ENCODE results near the gene ZNF318. TPM values are rescaled to one million over a fixed set of nuclear protein-coding genes. Genes with fewer than 3 reads are reported as not detected.
A peak's percentile ranks its signal among the peaks of the same experiment; 100 is the strongest.

Gene ZNF318
- polyA plus RNA-seq, 2 of the 4 experiments (the other 2 are of a cell fraction) = 5.0 to 9.2 TPM

DNA sequence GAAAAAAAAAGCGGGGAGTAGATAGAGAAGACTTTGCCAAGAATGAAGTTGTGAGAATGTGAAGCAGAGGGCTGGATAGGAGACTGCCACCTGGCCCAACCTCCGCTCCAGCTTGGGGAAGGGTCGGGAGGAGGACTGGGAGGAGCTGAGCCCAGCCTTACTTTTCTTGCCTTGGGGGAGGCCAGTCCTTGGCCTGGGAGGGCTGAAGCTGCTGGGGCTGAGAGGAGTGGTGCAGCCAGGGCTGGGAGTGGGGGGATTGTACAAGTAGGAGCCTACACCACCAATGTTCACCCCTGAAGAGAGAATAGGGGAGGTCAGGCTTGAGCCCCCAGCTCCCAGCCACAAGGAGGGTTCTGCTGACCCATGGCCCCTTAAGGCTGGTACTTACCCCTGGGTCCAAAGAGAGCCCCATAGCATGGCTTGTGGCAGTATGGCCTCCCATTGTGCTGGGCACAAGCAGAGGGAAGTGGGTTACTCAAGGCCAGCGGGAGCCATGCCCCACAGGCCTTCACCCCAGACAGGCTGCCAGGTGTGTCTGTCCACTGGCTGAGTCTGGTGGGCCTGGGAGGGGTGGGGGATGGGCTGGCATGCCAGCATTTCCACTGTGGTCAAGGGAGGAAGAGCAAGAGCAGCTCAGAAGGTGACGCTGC lies 61.9 kb downstream of the ZNF318 start:
- 78% methylated on average over 3 of the region's 5 CpGs for WGBS (ENCODE audit: missing lambda C conversion rate)
- Histone ChIP-seq H3K4me1 (peaks cover 12% of the 10 kb centered on the region), H3K27ac (no peak overlapping the region), H3K4me2 (peak overlapping the region; percentile 100; the same call in 2 of the 3 replicates), H3K4me3 (no peak overlapping the region), H3K9me3 (no peaks in the 10 kb centered on the region)
- ATAC-seq = peak; percentile 9 to 16; a peak in 2 of 6 replicates
- FAIRE-seq = no peak
- TF ChIP-seq ZNF302 (CRISPR knock-in tag; IDR thresholded peaks at IDR 0.05) (no peak), HOXB13 (CRISPR knock-in tag; IDR thresholded peaks at IDR 0.05; ENCODE audit: low read depth) (no peak), ZFP36 (IDR thresholded peaks at IDR 0.05; ENCODE audit: borderline replicate concordance, partially characterized antibody) (no peak), POLR2A (IDR thresholded peaks at IDR 0.05; ENCODE audit: low read length) (no peak)
- TF ChIP-seq, protein P1, sequence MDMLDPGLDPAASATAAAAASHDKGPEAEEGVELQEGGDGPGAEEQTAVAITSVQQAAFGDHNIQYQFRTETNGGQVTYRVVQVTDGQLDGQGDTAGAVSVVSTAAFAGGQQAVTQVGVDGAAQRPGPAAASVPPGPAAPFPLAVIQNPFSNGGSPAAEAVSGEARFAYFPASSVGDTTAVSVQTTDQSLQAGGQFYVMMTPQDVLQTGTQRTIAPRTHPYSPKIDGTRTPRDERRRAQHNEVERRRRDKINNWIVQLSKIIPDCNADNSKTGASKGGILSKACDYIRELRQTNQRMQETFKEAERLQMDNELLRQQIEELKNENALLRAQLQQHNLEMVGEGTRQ (IDR thresholded peaks at IDR 0.05) = no peak
- CTCF ChIA-PET = interaction anchor here (0.7 to 5.3 kb wide), 20 partner anchors 9 to 199 kb away, joined by 3 to 22 read pairs (median 4); partner anchors contain the start of genes DNPH1 and SLC22A7
- no peak for DNase-seq (ENCODE audit: low read depth in 1 of 2, low spot score in 1 of 2)
- POLR2A ChIA-PET = interaction anchor here (1.2 kb wide), 1 partner anchor 27 kb away, joined by 3 read pairs; no protein-coding TSS in a partner anchor

DNA sequence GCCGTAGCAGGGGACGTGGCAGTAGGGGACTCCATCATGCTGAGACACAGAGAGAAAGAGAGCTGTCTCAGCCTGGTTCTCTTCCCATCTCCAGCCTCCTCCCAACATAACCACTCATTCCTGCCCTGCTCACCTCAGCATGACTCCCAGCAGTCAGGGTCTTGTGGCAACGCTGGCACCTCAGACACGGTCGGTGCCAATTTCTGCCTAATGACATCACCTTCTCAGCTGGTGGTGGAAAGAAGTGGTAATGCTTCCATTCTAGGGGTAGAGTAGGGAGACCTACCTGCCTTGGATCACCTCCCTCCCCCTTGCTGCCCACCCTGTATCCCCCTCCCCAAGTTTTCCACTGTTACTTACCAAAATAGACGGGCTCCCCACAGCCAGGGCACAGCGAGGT lies 63.4 kb downstream of the ZNF318 start:
- Histone ChIP-seq H3K4me1 (peaks cover 12% of the 10 kb centered on the region), H3K9me3 (no peaks in the 10 kb centered on the region), H3K27ac (no peak overlapping the region), H3K4me2 (no peak overlapping the region), H3K4me3 (no peak overlapping the region)
- WGBS (ENCODE audit: missing lambda C conversion rate) = 90% methylated on average over 7 of the region's 7 CpGs
- TF ChIP-seq CHD4 (IDR thresholded peaks at IDR 0.05; ENCODE audit: borderline replicate concordance) (no peak), ESRRA (IDR thresholded peaks at IDR 0.05; ENCODE audit: borderline replicate concordance, low read length) (no peak), RCOR1 (IDR thresholded peaks at IDR 0.05; ENCODE audit: low read depth, low read length) (no peak), NPAS2 (CRISPR knock-in tag; IDR thresholded peaks at IDR 0.05; ENCODE audit: borderline replicate concordance) (no peak), EHF (CRISPR knock-in tag; IDR thresholded peaks at IDR 0.05) (no peak), CBX8 (IDR thresholded peaks at IDR 0.05) (no peak), ZSCAN20 (CRISPR knock-in tag; IDR thresholded peaks at IDR 0.05) (no peak), HOXA7 (CRISPR knock-in tag; IDR thresholded peaks at IDR 0.05) (no peak), HEYL (CRISPR knock-in tag; IDR thresholded peaks at IDR 0.05) (no peak), TP53 (CRISPR knock-in tag; IDR thresholded peaks at IDR 0.05) (no peak), GATA3 (IDR thresholded peaks at IDR 0.05; ENCODE audit: borderline replicate concordance) (no peak), MAFK (IDR thresholded peaks at IDR 0.05; ENCODE audit: partially characterized antibody) (no peak), KDM1A (IDR thresholded peaks at IDR 0.05; ENCODE audit: low read depth) (no peak), BHLHE40 (IDR thresholded peaks at IDR 0.05; ENCODE audit: low read depth, low read length) (no peak), CBX2 (IDR thresholded peaks at IDR 0.05; ENCODE audit: borderline replicate concordance, low read depth) (no peak), RFX5 (IDR thresholded peaks at IDR 0.05) (no peak), FOSB (CRISPR knock-in tag; IDR thresholded peaks at IDR 0.05) (no peak), KDM5A (IDR thresholded peaks at IDR 0.05) (no peak)
- TF ChIP-seq, protein P2, sequence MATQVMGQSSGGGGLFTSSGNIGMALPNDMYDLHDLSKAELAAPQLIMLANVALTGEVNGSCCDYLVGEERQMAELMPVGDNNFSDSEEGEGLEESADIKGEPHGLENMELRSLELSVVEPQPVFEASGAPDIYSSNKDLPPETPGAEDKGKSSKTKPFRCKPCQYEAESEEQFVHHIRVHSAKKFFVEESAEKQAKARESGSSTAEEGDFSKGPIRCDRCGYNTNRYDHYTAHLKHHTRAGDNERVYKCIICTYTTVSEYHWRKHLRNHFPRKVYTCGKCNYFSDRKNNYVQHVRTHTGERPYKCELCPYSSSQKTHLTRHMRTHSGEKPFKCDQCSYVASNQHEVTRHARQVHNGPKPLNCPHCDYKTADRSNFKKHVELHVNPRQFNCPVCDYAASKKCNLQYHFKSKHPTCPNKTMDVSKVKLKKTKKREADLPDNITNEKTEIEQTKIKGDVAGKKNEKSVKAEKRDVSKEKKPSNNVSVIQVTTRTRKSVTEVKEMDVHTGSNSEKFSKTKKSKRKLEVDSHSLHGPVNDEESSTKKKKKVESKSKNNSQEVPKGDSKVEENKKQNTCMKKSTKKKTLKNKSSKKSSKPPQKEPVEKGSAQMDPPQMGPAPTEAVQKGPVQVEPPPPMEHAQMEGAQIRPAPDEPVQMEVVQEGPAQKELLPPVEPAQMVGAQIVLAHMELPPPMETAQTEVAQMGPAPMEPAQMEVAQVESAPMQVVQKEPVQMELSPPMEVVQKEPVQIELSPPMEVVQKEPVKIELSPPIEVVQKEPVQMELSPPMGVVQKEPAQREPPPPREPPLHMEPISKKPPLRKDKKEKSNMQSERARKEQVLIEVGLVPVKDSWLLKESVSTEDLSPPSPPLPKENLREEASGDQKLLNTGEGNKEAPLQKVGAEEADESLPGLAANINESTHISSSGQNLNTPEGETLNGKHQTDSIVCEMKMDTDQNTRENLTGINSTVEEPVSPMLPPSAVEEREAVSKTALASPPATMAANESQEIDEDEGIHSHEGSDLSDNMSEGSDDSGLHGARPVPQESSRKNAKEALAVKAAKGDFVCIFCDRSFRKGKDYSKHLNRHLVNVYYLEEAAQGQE (IDR thresholded peaks at IDR 0.05) = no peak
- DNase-seq (ENCODE audit: low read depth in 1 of 2, low spot score in 1 of 2) = no peak
- ChIA-PET POLR2A (no interaction called here), CTCF (interaction anchor here (5.3 kb wide), 1 partner anchor 201 kb away, joined by 22 read pairs; no protein-coding TSS in a partner anchor)
- FAIRE-seq = no peak
- ATAC-seq = no peak

All from A549 (cell line).